H9 (cell line): ENCODE measurements around the gene E2F1. TPM values are rescaled to one million over a fixed set of nuclear protein-coding genes. Genes with fewer than 3 reads are reported as not detected.

Experiments
- DNase-seq: peaks from one replicate; pipeline ENCODE4 v3.0.0-alpha.2; 2017
- H2AFZ ChIP-seq: one replicate; pipeline ENCODE4 v1.6.1; 2013; ENCODE audit warnings: mild to moderate bottlenecking, low read length, control low read depth, moderate library complexity
- H2AK5ac ChIP-seq: 2 replicates; pipeline ENCODE4 v1.6.1; 2013; ENCODE audit warnings: low read length, control low read depth, mixed read lengths; ENCODE audit not compliant: insufficient read length
- H2BK120ac ChIP-seq: one replicate; pipeline ENCODE4 v1.6.1; 2013; ENCODE audit warnings: low read depth, mild to moderate bottlenecking, low read length, control low read depth, inconsistent platforms; ENCODE audit not compliant: poor library complexity, severe bottlenecking
- H2BK12ac ChIP-seq: 2 replicates; pipeline ENCODE4 v1.6.1; 2013; ENCODE audit warnings: low read length, control low read depth, mixed read lengths, low read depth; ENCODE audit not compliant: insufficient read length
- H2BK15ac ChIP-seq: 2 replicates; pipeline ENCODE4 v1.6.1; 2013; ENCODE audit warnings: low read depth, low read length, control low read depth
- H2BK20ac ChIP-seq: one replicate; pipeline ENCODE4 v1.6.1; 2013; ENCODE audit warnings: low read depth, mild to moderate bottlenecking, low read length, control low read depth, inconsistent platforms; ENCODE audit not compliant: poor library complexity, severe bottlenecking
- H2BK5ac ChIP-seq: 2 replicates; pipeline ENCODE4 v1.6.1; 2013; ENCODE audit warnings: low read length, control low read depth, mixed read lengths; ENCODE audit not compliant: insufficient read length
- H3K14ac ChIP-seq: 2 replicates; pipeline ENCODE4 v1.6.1; 2013; ENCODE audit warnings: low read length, control low read depth; ENCODE audit not compliant: insufficient read depth
- H3K18ac ChIP-seq: 2 replicates; pipeline ENCODE4 v1.6.1; 2013; ENCODE audit warnings: low read depth, mild to moderate bottlenecking, mixed read lengths, low read length, control low read depth; ENCODE audit not compliant: insufficient read length
- H3K23ac ChIP-seq: 2 replicates; pipeline ENCODE4 v1.6.1; 2013; ENCODE audit warnings: low read length, control low read depth, mixed read lengths, low read depth; ENCODE audit not compliant: insufficient read length
- H3K23me2 ChIP-seq: 2 replicates; pipeline ENCODE4 v1.6.1; 2013; ENCODE audit warnings: low read depth, mild to moderate bottlenecking, mixed read lengths, low read length, control low read depth; ENCODE audit not compliant: insufficient read length, poor library complexity, severe bottlenecking
- H3K27ac ChIP-seq: 2 replicates; pipeline ENCODE4 v1.5.1; 2013; ENCODE audit warnings: low read length, control low read depth, mixed read lengths, low read depth; ENCODE audit not compliant: insufficient read length
- H3K27me3 ChIP-seq: 2 replicates; pipeline ENCODE4 v1.6.1; 2013; ENCODE audit warnings: low read length, control low read depth, inconsistent platforms; ENCODE audit not compliant: insufficient read depth
- H3K4ac ChIP-seq: 2 replicates; pipeline ENCODE4 v1.6.1; 2013; ENCODE audit warnings: low read depth, mild to moderate bottlenecking, control low read depth, inconsistent platforms, low read length, moderate library complexity
- H3K4me1 ChIP-seq: 2 replicates; pipeline ENCODE4 v1.6.1; 2013; ENCODE audit warnings: low read length, control low read depth, inconsistent platforms; ENCODE audit not compliant: insufficient read depth
- H3K4me2 ChIP-seq: 2 replicates; pipeline ENCODE4 v1.6.1; 2013; ENCODE audit warnings: low read length, control low read depth, mixed read lengths; ENCODE audit not compliant: insufficient read length, insufficient read depth
- H3K56ac ChIP-seq: 2 replicates; pipeline ENCODE4 v1.6.1; 2013; ENCODE audit warnings: low read depth, mild to moderate bottlenecking, mixed read lengths, low read length, control low read depth; ENCODE audit not compliant: insufficient read length
- H3K79me1 ChIP-seq: 2 replicates; pipeline ENCODE4 v1.6.1; 2013; ENCODE audit warnings: low read depth, mild to moderate bottlenecking, moderate library complexity, low read length, control low read depth, inconsistent platforms; ENCODE audit not compliant: insufficient read depth, poor library complexity, severe bottlenecking
- H3K79me2 ChIP-seq: 2 replicates; pipeline ENCODE4 v1.6.1; 2013; ENCODE audit warnings: low read length, control low read depth, inconsistent platforms; ENCODE audit not compliant: insufficient read depth
- H3K9ac ChIP-seq: 2 replicates; pipeline ENCODE4 v1.6.1; 2013; ENCODE audit warnings: low read length, control low read depth, mixed read lengths; ENCODE audit not compliant: insufficient read length; ENCODE audit errors: extremely low read depth
- H3K9me3 ChIP-seq: one replicate; pipeline ENCODE4 v1.6.1; 2013; ENCODE audit warnings: low read depth, low read length, inconsistent platforms; ENCODE audit not compliant: control insufficient read depth
- H3T11ph ChIP-seq: one replicate; pipeline ENCODE4 v1.6.1; 2013; ENCODE audit warnings: mild to moderate bottlenecking, low read length, control low read depth, inconsistent platforms
- H4K20me1 ChIP-seq: one replicate; pipeline ENCODE4 v1.6.1; 2013; ENCODE audit not compliant: control insufficient read depth, insufficient read length, insufficient read depth
- H4K5ac ChIP-seq: 2 replicates; pipeline ENCODE4 v1.6.1; 2013; ENCODE audit warnings: low read depth, mild to moderate bottlenecking, mixed read lengths, low read length, control low read depth; ENCODE audit not compliant: insufficient read length
- H4K8ac ChIP-seq: replicated peaks from 2 replicates; pipeline ENCODE4 v1.6.1; 2013; ENCODE audit warnings: low read length, control low read depth, mixed read lengths, low read depth; ENCODE audit not compliant: insufficient read length
- H4K91ac ChIP-seq: 2 replicates; pipeline ENCODE4 v1.6.1; 2013; ENCODE audit warnings: low read depth, mild to moderate bottlenecking, moderate library complexity, mixed read lengths, low read length, control low read depth; ENCODE audit not compliant: insufficient read length
- H3K27ac Mint-ChIP-seq, 3 experiments: 2 replicates in 2 of 3; 3 replicates in 1 of 3; pipeline ENCODE4 v1.8.0; 2020 to 2021; ENCODE audit warnings: mixed read lengths in 3 of 3, mild to moderate bottlenecking in 1 of 3, moderate library complexity in 1 of 3
- H3K27me3 Mint-ChIP-seq: 2 replicates; pipeline ENCODE4 v1.8.0; 2021; ENCODE audit warnings: low read depth, mild to moderate bottlenecking, moderate library complexity, mixed read lengths
- H3K36me3 Mint-ChIP-seq, 3 experiments: 2 replicates in 2 of 3; 3 replicates in 1 of 3; pipeline ENCODE4 v1.8.0; 2020 to 2021; ENCODE audit warnings: low read depth in 3 of 3, mixed read lengths in 3 of 3; ENCODE audit not compliant: insufficient read depth in 1 of 3
- H3K4me1 Mint-ChIP-seq, 2 experiments: 2 replicates each; pipeline ENCODE4 v1.8.0; 2020; ENCODE audit warnings: mixed read lengths in 2 of 2
- H3K4me3 Mint-ChIP-seq, 2 experiments: 2 replicates in 1 of 2; 3 replicates in 1 of 2; pipeline ENCODE4 v1.8.0; 2020 to 2021; ENCODE audit warnings: mild to moderate bottlenecking in 2 of 2, mixed read lengths in 2 of 2, moderate library complexity in 1 of 2
- H3K9me3 Mint-ChIP-seq, 2 experiments: 2 replicates in 1 of 2; 3 replicates in 1 of 2; pipeline ENCODE4 v1.8.0; 2020; ENCODE audit warnings: mild to moderate bottlenecking in 2 of 2, mixed read lengths in 2 of 2, moderate library complexity in 1 of 2
- CTCF ChIP-seq: fragments of 200-600 bp; sonication (generic); conservative IDR thresholded peaks from 3 replicates; pipeline ENCODE4 v1.8.0; 2021; ENCODE audit warnings: antibody characterized with exemption, mild to moderate bottlenecking
- WGBS: extraction: QIAGEN DNeasy Blood & Tissue Kit; methylation state at CpG from one replicate; pipeline ENCODE4 v1.1.7; 2013; ENCODE audit warnings: missing lambda C conversion rate, low lambda C conversion rate, mixed read lengths; ENCODE audit not compliant: insufficient read length; ENCODE audit errors: extremely low coverage; 5-methylcytosine and 5-hydroxymethylcytosine counted together
- long read RNA-seq: library from polyadenylated mRNA; unstranded; transcript quantifications from one replicate; pipeline ENCODE4 v2.0.0, GENCODE V29; 2020
- total RNA-seq: library from RNA; stranded (reverse); gene quantifications from 2 replicates; pipeline ENCODE4 v1.2.1, GENCODE V29; 2021

Gene E2F1, protein sequence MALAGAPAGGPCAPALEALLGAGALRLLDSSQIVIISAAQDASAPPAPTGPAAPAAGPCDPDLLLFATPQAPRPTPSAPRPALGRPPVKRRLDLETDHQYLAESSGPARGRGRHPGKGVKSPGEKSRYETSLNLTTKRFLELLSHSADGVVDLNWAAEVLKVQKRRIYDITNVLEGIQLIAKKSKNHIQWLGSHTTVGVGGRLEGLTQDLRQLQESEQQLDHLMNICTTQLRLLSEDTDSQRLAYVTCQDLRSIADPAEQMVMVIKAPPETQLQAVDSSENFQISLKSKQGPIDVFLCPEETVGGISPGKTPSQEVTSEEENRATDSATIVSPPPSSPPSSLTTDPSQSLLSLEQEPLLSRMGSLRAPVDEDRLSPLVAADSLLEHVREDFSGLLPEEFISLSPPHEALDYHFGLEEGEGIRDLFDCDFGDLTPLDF
- total RNA-seq = 57.9 and 58.7 TPM in 2 replicates
- long read RNA-seq, partial matches to known transcripts = 14 of 14 reads
- long read RNA-seq, other reads (novel, unspliced or antisense) = 0 of 14 reads

- H3K4me3 Mint-ChIP-seq = peak within 1 kb of the TSS; percentile 86 to 92
- no peaks in the 10 kb centered on the region for H3K27me3 ChIP-seq
- peak within 1 kb of the TSS; percentile 76 to 95 (median 94); a peak in 6 of 7 replicates for H3K27ac Mint-ChIP-seq
- no peak within 1 kb of the TSS for H2BK15ac ChIP-seq
- DNase-seq = peak; percentile 97
- no peaks in the 10 kb centered on the region for H3K9me3 ChIP-seq
- H3K23ac ChIP-seq = no peak within 1 kb of the TSS
- no peak within 1 kb of the TSS for H2BK20ac ChIP-seq
- H4K91ac ChIP-seq = no peak within 1 kb of the TSS
- peaks cover 7% of the 10 kb centered on the region; the same call in 1 of the 2 replicates for H3K79me2 ChIP-seq
- no peak within 1 kb of the TSS for H4K5ac ChIP-seq
- H4K20me1 ChIP-seq = no peaks in the 10 kb centered on the region
- no peak within 1 kb of the TSS for H3T11ph ChIP-seq
- H3K27me3 Mint-ChIP-seq = peaks cover 48% of the 10 kb centered on the region
- no peak within 1 kb of the TSS for H4K8ac ChIP-seq
- no peak within 1 kb of the TSS for H2AK5ac ChIP-seq
- peaks cover 0 to 18% (median 6%) of the 10 kb centered on the region in 3 experiments; a peak in 4 of 7 replicates for H3K36me3 Mint-ChIP-seq
- peaks cover 31 to 35% of the 10 kb centered on the region in 2 experiments for H3K4me1 Mint-ChIP-seq
- H3K9me3 Mint-ChIP-seq = no peaks in the 10 kb centered on the region
- no peak within 1 kb of the TSS for H3K4ac ChIP-seq
- H3K79me1 ChIP-seq = no peaks in the 10 kb centered on the region
- H3K4me1 ChIP-seq = no peaks in the 10 kb centered on the region
- TF ChIP-seq CTCF = peak; percentile 51; the same call in 2 of the 3 replicates
- H3K23me2 ChIP-seq = peaks cover 10% of the 10 kb centered on the region
- H3K4me2 ChIP-seq = peak within 1 kb of the TSS; percentile 67
- H3K9ac ChIP-seq = peak within 1 kb of the TSS; percentile 53
- no peak within 1 kb of the TSS for H2BK5ac ChIP-seq
- H3K27ac ChIP-seq = no peak within 1 kb of the TSS
- WGBS = no CpG with 5 or more reads among the region's 101 CpGs
- no peak within 1 kb of the TSS for H3K56ac ChIP-seq
- H3K18ac ChIP-seq = peak within 1 kb of the TSS; percentile 9
- H2BK12ac ChIP-seq = no peak within 1 kb of the TSS
- peak within 1 kb of the TSS; percentile 51 for H3K14ac ChIP-seq
- H2BK120ac ChIP-seq = no peak within 1 kb of the TSS
- H2AFZ ChIP-seq = no peak within 1 kb of the TSS
Observed at GRCh38 chr20:33686100-33686983, at the start of gene E2F1. Gene E2F1, minus strand, starts transcription at chr20:33686385. Its CDS starts 121 bp downstream, at chr20:33686264.
